OCI-LY7 (cell line): ENCODE data around the gene SLX4IP. TPM values are rescaled to one million over a fixed set of nuclear protein-coding genes. Genes with fewer than 3 reads are reported as not detected.

Source experiments
- BruUV-seq: library from RNA; stranded (reverse); fragments of 400-500 nt; replicated peaks from 2 replicates; lab custom pipeline; 2021; lab: Mats Ljungman, UMichigan
- CTCF ChIA-PET: fragments of 300-600 bp; sonication (Branson Sonifier 250); formaldehyde crosslinking; loops from one replicate; lab custom pipeline; 2022; ENCODE audit warnings: antibody characterized with exemption; ENCODE audit not compliant: unreplicated experiment; lab: Charles Lee
- POLR2A ChIA-PET: fragments of 300-600 bp; sonication (Branson Sonifier 250); formaldehyde crosslinking; loops from one replicate; lab custom pipeline; 2022; ENCODE audit warnings: antibody characterized with exemption; lab: Charles Lee
- DNase-seq: peaks from one replicate; pipeline ENCODE4 v3.0.0-alpha.2; 2015; ENCODE audit warnings: low spot score
- H2AFZ ChIP-seq: fragments of 200-600 bp; sonication (generic), shearing (Covaris generic); 2 replicates; pipeline ENCODE4 v1.6.1; 2014; ENCODE audit warnings: mild to moderate bottlenecking, antibody characterized with exemption, low read length, moderate library complexity
- H3K27ac ChIP-seq: fragments of 200-600 bp; sonication (generic); 2 replicates; pipeline ENCODE4 v1.5.1; 2014; ENCODE audit warnings: mixed run types, low read depth, mild to moderate bottlenecking, moderate library complexity, low read length, inconsistent platforms; ENCODE audit not compliant: poor library complexity, severe bottlenecking
- H3K36me3 ChIP-seq: fragments of 200-600 bp; sonication (generic); 2 replicates; pipeline ENCODE4 v1.6.1; 2014; ENCODE audit warnings: mild to moderate bottlenecking, antibody characterized with exemption, low read length, moderate library complexity, mixed read lengths; ENCODE audit not compliant: insufficient read depth
- H3K4me1 ChIP-seq: fragments of 200-600 bp; sonication (generic); 2 replicates; pipeline ENCODE4 v1.5.1; 2014; ENCODE audit warnings: mild to moderate bottlenecking, low read length; ENCODE audit not compliant: insufficient read depth, poor library complexity, severe bottlenecking
- H3K4me2 ChIP-seq: fragments of 200-600 bp; sonication (generic); 2 replicates; pipeline ENCODE4 v1.6.1; 2014; ENCODE audit warnings: mild to moderate bottlenecking, low read length
- H3K4me3 ChIP-seq: fragments of 200-600 bp; sonication (generic); 2 replicates; pipeline ENCODE4 v1.5.1; 2014; ENCODE audit warnings: mild to moderate bottlenecking, low read depth, low read length; ENCODE audit not compliant: poor library complexity, severe bottlenecking
- H3K79me2 ChIP-seq: fragments of 200-600 bp; sonication (generic); 2 replicates; pipeline ENCODE4 v1.6.1; 2016; ENCODE audit warnings: low read depth, mild to moderate bottlenecking, low read length, moderate library complexity, mixed read lengths; ENCODE audit not compliant: insufficient read depth
- H3K9me2 ChIP-seq: fragments of 200-600 bp; sonication (generic); 2 replicates; pipeline ENCODE4 v1.6.1; 2016; ENCODE audit warnings: mild to moderate bottlenecking, low read length, mixed read lengths; ENCODE audit not compliant: insufficient read depth
- H3K9me3 ChIP-seq: fragments of 200-600 bp; sonication (generic); 2 replicates; pipeline ENCODE4 v1.6.1; 2014; ENCODE audit warnings: mild to moderate bottlenecking, mixed run types, low read length, mixed read lengths
- H4K20me1 ChIP-seq: fragments of 200-600 bp; sonication (generic); 2 replicates; pipeline ENCODE4 v1.6.1; 2014; ENCODE audit warnings: mild to moderate bottlenecking, antibody characterized with exemption, low read length, moderate library complexity, mixed read lengths; ENCODE audit not compliant: insufficient read depth
- CTCF ChIP-seq: fragments of 200-600 bp; sonication (generic); conservative IDR thresholded peaks from 2 replicates; pipeline ENCODE4 v1.5.1; 2014; ENCODE audit warnings: mild to moderate bottlenecking, antibody characterized with exemption, low read length, moderate library complexity, mixed read lengths
- EZH2phosphoT487 ChIP-seq: fragments of 200-600 bp; sonication (generic); IDR thresholded peaks from 2 replicates; pipeline ENCODE4 v1.6.1; 2018; ENCODE audit warnings: low read depth, borderline replicate concordance, mild to moderate bottlenecking, mixed run types, antibody characterized with exemption, low read length, moderate library complexity, mixed read lengths
- intact Hi-C: fragments of 100-400 bp; cut with micrococcal nuclease; formaldehyde crosslinking; loops from one replicate; pipeline ENCODE4 v1.10.0; 2022; ENCODE audit not compliant: unreplicated experiment
- total RNA-seq, 2 experiments: library from RNA; depleted of rRNA in 1 of 2; stranded (reverse); fragments of >200 nt in 1 of 2; shearing (Covaris generic) in 1 of 2; gene quantifications; 2 replicates each; pipeline ENCODE4 v1.2.3, GENCODE V29; 2014 to 2022

Gene SLX4IP
- total RNA-seq, 2 experiments from 2014 or later: 4.1 to 9.2 TPM

GRCh38 chr20:10474606-10475184, 39.6 kb downstream of the SLX4IP start:
- no peak for DNase-seq
- Histone ChIP-seq H4K20me1 (peaks cover 3% of the 10 kb centered on the region; the same call in 1 of the 2 replicates), H3K27ac (no peak overlapping the region), H3K36me3 (no peaks in the 10 kb centered on the region), H3K9me3 (no peaks in the 10 kb centered on the region), H2AFZ (no peak overlapping the region), H3K9me2 (no peaks in the 10 kb centered on the region), H3K4me2 (no peak overlapping the region), H3K4me3 (no peak overlapping the region), H3K79me2 (no peaks in the 10 kb centered on the region), H3K4me1 (peaks cover 19% of the 10 kb centered on the region)
- POLR2A ChIA-PET: no interaction called here
- no TSS peak for BruUV-seq
- no peak for TF ChIP-seq CTCF
- no peak for TF ChIP-seq EZH2phosphoT487
- CTCF ChIA-PET: no interaction called here
- intact Hi-C loops: loop anchor here (5.0 kb wide), 1 partner anchor 198 kb away; the partner anchor contains the start of gene JAG1

- no TSS peak for BruUV-seq
- Histone ChIP-seq H2AFZ (no peak overlapping the region), H3K4me2 (no peak overlapping the region), H3K36me3 (no peaks in the 10 kb centered on the region), H3K4me3 (no peak overlapping the region), H3K9me3 (no peaks in the 10 kb centered on the region), H4K20me1 (peaks cover 3% of the 10 kb centered on the region; the same call in 1 of the 2 replicates), H3K9me2 (no peaks in the 10 kb centered on the region), H3K79me2 (no peaks in the 10 kb centered on the region), H3K27ac (no peak overlapping the region), H3K4me1 (peaks cover 19% of the 10 kb centered on the region)
- CTCF ChIA-PET: no interaction called here
- POLR2A ChIA-PET: interaction anchor here (0.6 kb wide), 1 partner anchor 83 kb away, joined by 3 read pairs; no protein-coding TSS in a partner anchor
- no peak for TF ChIP-seq CTCF
- intact Hi-C loops: loop anchor here (5.0 kb wide), 1 partner anchor 197 kb away; the partner anchor contains the start of gene JAG1
- no peak for DNase-seq
Observed at GRCh38 chr20:10475225-10475624, 40.1 kb downstream of the SLX4IP start.

- H3K27ac ChIP-seq: no peak overlapping the region
Observed at GRCh38 chr20:10476319-10476724, 41.2 kb downstream of the SLX4IP start.

More at GRCh38 chr20:10476319-10476724, 41.2 kb downstream of the SLX4IP start:
- Histone ChIP-seq H4K20me1 (peaks cover 3% of the 10 kb centered on the region; the same call in 1 of the 2 replicates), H3K4me3 (peak overlapping the region; percentile 10), H3K36me3 (no peaks in the 10 kb centered on the region), H3K4me2 (peak overlapping the region; percentile 54), H3K9me2 (no peaks in the 10 kb centered on the region), H3K9me3 (no peaks in the 10 kb centered on the region), H3K4me1 (peaks cover 19% of the 10 kb centered on the region), H2AFZ (no peak overlapping the region), H3K79me2 (no peaks in the 10 kb centered on the region)
- CTCF ChIA-PET: no interaction called here
- intact Hi-C loops: loop anchor here (5.0 kb wide), 1 partner anchor 196 kb away; the partner anchor contains the start of gene JAG1
- POLR2A ChIA-PET: interaction anchor here (1.1 kb wide), 1 partner anchor 100 kb away, joined by 3 read pairs; no protein-coding TSS in a partner anchor
- no TSS peak for BruUV-seq
- DNase-seq: peak; percentile 62
- TF ChIP-seq EZH2phosphoT487 (no peak), CTCF (peak; percentile 70)
